CD1c-positive myeloid dendritic cell (primary cell): ENCODE data around the gene SLC4A1.

Source experiments
- DNase-seq: peaks from one replicate; pipeline ENCODE4 v3.0.0-alpha.2; 2016; ENCODE audit errors: extremely low spot score

Gene SLC4A1

GRCh38 chr17:44220213-44221083 is 47.5 kb downstream of the SLC4A1 start:
- peak; percentile 62 for DNase-seq

DNA sequence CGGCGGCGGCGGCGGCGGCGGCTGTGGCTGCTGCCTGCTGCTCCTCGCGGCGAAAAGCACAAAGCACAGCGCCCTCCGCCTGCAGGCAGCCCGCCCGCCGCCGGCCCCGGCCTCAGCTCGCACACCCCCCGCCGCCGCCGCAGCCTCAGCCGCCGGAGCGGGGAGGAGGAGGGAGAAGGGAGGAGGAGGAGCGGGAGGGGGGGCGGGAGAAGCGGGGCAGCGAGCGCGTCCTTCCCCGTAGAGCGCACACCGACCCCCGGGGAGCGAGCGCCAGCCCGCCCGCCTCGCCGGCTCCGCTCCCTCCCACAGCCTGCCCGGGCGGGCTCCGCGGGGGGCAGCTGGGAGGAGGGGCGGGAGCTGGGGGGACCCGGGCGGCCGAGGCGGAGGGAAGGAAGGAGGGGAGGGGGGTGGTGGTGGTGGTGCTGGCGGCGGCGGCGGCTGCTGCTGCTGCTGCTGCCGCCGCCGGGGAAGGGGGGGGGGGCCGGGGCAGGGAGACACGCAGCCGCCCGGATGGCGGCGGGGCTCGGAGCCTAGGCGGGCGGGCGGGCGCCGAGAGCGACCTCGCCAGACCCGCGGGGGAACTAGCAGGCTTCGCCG is 48.2 kb downstream of the SLC4A1 start, which contains the start of gene UBTF:
Gene UBTF, minus strand, starts transcription at position 60 of the 597 bp plus-strand sequence. CDS start 1,446 bp downstream, outside the sequence.
- DNase-seq: peak; percentile 71

GRCh38 chr17:44219108-44219615 is 48.8 kb downstream of the SLC4A1 start:
- peak; percentile 85 for DNase-seq

DNA sequence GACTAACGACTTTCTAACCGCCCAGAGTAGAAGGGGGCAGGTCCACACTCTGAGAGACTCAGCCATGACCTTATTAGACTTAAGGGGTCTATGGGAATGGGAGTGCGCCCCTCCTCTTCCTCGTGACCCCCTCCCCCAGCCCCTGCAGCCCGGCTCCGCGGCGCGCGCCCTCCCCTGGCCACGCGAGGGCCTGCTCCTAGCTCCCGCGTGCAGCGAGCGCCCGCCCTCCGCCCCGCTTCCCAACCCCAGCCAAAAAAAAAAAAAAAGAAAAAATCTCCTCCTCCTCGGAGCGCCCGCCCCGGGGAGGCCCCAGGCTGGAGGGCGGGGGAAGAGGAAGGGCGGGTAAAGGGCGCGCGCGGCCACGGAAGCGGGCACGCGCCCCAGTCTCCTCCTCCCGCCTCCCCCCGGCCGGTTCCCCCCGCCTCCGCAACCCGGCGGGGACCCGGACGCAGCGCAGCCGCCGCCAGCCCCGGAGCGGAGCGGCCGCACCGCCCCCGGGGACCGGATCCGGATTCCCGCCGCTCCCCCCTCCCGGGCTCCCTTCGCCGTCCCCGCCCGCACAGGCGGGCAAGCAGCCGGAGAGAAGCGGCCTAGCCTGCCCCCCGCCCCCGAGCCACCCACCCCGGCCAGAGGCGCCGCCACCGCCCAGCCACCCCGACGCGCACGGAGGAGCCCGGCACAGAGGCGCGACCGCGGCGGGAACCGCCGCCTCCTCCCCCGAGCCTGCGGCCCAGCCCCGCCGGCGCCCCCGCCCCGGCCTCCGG is 49.4 kb downstream of the SLC4A1 start:
- peak; percentile 94 for DNase-seq

DNA sequence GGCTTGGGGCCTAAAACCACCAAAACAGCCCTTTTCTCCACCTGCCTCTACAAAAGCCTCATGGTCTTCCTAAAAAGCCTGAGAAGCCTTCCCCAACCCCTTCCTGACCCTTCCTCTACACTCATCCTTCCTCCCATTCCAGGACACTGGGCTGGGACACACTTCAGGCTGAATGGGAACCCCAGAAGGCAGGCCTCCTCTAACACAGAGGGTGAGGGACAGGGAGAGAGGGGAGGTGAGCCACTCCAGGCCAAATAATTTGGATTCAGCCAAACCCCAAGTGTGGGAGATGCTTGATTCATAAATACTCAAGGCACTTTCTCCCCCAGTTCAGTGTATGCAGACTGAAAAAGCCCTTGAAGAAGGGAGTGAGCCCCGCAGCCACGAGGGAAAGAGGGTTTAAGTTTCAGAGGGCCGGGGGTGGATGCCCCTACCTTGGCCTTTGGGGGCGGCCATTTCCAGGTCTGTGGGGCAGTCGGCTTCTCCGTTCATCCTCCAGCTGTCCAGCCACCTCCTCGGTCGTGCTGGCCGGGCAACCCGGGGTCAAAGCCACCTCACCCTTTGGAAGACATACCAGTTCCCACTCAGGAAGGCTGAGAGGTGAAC is 50.1 kb downstream of the SLC4A1 start:
- no peak for DNase-seq

DNA sequence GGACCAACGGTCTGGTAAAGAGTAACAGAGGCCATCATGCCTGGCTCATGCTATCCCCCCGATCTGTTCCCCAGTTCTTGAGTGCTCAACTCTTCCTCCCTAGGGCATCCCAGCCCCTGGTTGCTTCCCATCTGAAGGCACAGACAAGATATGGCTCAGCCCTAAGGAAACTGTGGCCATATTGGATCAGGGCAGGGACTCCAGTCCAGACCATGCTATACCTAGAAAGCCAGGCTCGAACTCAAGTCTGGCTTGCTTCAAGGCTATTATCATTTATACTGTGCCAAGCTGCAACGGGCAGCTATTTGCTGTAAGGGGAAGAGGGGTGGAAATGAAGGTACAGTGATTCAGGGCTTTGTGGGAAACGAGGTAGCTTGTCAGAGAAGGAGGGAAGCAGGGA is 51.2 kb downstream of the SLC4A1 start:
- no peak for DNase-seq

- DNase-seq: peak; percentile 44
These were observed 51.8 kb downstream of the SLC4A1 start for GRCh38 chr17:44216173-44216572.

- no peak for DNase-seq
These were observed 53.0 kb downstream of the SLC4A1 start for GRCh38 chr17:44214896-44215295.

GRCh38 chr17:44214230-44214494 is 53.8 kb downstream of the SLC4A1 start:
- DNase-seq: no peak

DNA sequence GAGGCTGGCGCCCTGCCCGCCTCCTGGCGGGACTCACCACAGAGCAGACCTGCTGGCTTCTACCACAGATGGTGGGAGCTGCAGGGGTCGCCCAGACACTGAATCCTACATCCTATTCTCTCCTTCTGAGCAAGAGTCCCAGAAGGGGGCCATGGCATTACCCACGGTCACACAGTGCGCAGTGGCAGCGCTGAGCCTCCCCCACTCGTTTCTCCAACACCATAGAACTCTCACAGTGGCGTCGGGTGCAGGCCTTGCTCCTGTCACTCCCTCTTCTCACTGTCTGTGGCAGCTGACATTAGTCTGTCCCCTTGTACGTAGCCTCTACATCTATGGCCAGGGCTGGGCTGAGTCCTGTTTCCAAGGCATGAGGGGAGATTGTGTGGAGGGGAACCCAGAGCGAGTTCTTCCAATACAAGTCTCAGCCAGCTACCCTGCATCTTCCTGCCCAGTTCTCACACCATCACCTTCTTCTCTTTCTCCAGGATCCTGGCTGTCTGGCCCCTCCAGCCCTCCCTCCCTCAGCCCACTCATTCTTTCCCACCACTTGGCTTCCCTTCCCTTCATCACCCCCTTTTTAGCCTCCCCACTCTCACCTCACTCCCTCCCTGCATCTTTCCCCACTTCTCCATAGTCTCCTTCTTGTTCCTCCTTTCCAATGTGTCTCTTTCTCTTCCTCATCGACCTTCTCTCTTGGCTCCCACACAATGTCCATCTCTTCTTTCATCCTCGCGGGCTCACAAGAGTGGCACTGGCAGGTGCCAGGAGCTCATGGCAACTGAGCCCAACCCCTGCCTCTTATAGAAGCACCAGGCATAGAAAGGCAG is 54.3 kb downstream of the SLC4A1 start:
- DNase-seq: no peak

GRCh38 chr17:44212507-44213402 is 55.2 kb downstream of the SLC4A1 start:
- DNase-seq: no peak

- DNase-seq: no peak
These were observed 56.4 kb downstream of the SLC4A1 start for GRCh38 chr17:44211281-44212265.

DNA sequence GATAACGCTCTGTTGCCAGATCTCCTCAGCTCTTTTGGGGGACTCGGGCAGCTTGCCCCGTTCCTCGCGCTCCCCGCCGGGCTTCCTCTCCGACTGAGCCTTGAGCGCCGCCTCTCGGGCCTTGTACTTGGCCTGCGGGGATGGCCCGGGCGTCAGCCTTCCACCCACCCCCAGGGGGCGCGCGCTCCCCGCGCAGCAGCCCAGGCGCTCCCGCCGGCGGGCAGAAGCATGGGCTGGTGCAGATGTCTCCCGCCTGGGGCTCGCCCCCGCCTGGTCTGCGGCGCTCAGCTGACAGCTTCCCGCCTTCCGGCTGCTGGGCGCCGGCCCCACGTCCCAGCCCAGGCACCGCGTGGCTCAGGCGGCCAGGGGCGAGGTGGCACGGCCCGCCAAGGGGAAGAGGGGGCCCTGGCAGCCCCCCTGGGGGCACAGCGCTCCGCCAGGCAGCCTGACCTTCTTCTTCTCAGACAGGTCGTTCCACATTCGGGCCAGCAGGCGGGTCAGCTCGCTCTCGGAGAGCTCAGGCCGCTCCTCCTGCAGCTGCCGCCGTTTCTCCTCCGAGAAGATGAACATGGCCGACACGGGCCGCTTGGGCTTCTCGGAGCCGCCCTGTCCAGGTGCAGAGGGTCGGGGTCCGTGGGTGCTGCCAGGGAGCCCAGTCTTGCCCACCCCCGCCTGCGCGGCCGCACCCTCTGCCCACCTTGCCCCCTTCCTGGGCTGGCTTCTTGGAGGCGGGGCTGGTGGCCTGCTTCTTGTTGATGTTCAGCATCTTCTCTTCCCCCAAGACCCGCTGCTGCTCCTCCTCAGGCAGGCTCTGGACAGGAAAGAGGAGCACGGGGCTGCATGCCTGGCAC is 57.4 kb downstream of the SLC4A1 start:
- peak; percentile 96 for DNase-seq

DNA sequence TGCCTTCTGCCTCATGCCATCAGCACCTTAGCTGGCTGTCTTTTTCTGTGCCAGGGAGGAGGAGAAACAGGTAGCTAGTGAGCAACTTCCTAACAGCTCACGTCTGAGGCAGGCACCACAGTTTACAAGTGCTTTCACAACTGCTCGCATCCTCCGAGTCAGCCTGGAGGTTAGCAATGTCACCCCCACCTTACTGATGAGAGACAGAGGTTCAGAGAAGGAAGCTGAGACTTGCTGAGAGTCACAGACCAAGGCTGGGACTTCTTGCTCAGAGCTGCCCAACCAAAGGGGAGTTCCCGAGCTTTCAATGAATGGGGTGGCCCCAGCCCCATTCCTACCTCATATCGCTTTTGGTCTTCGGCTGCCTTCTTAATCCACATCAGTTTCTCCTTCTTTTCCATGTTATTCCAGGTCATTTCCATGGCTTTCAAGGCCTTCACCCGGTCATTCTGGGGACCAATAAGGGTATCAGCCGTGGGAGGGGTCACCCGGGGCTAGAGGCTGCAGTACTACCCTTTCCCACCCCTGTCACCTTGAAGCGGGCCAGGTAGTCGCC is 58.1 kb downstream of the SLC4A1 start:
- no peak for DNase-seq

- no peak for DNase-seq
These were observed 60.2 kb downstream of the SLC4A1 start for GRCh38 chr17:44207743-44208142.

DNA sequence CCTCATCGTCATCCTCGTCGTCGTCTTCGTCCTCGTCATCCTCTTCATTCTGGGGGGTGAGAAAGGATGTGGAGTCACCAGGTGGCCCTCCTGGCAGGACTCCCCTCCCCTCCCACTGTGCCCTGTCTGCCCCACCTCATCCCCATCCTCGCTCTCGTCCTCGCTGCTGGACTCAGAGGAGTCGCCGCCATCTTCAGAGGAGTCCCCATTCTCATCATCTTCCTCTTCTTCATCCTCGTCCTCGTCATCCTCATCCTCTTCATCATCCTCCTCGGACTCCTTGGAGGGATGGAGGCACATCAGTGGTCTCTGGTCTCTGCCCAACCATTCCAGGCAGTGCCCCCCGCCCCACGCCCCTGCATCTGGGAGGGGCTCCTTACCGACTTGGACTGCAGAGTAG is 60.6 kb downstream of the SLC4A1 start:
- no peak for DNase-seq

- no peak for DNase-seq
These were observed 61.1 kb downstream of the SLC4A1 start for GRCh38 chr17:44206825-44207155.
